Metanephros (tissue), 2 donors: ENCODE data around the gene ABCB10. TPM values are rescaled to one million over a fixed set of nuclear protein-coding genes. Genes with fewer than 3 reads are reported as not detected.

Experiments
- small RNA-seq: library from RNA; depleted of rRNA; stranded (forward); fragments of <200 nt; gene quantifications from one replicate; pipeline ENCODE3, GENCODE V24; 2014; ENCODE audit warnings: low replicate concordance
- total RNA-seq: library from RNA; depleted of rRNA; stranded (reverse); fragments of >200 nt; gene quantifications from one replicate; pipeline ENCODE4 v1.2.3, GENCODE V29; 2014

Gene ABCB10
- total RNA-seq: 16.5 TPM

GRCh38 chr1:229558460-229559335, at the start of gene ABCB10:
ABCB10 (minus strand) TSS chr1:229558707; CDS start chr1:229558652, 55 bp downstream.

GRCh38 chr1:229507951-229508822, 50.3 kb downstream of the ABCB10 start, which contains the start of gene NUP133:
NUP133 (minus strand) TSS chr1:229508341; CDS start chr1:229508249, 92 bp downstream.

Small RNA genes within 50 kb of the gene (small RNA-seq; reads per million reads assigned to genes)
- gene HMGN2P19 (not detected), gene RNA5SP78 (not detected), gene RNU4-21P (not detected)

Other genes starting within 250 kb of the ABCB10 start
- 8.4 TPM for gene CCSAP, start 215.7 kb downstream of the ABCB10 start, total RNA-seq
- 980 TPM for gene ACTA1, start 124.6 kb downstream of the ABCB10 start, total RNA-seq
- 41.0 TPM for gene NUP133, start 50.4 kb downstream of the ABCB10 start, total RNA-seq
- gene TAF5L, start 67.4 kb upstream of the ABCB10 start, total RNA-seq: 12.6 TPM
- gene URB2, start 67.5 kb upstream of the ABCB10 start, total RNA-seq: 8.4 TPM